GM12878 (cell line): ENCODE data around the gene ZFR. TPM values are rescaled to one million over a fixed set of nuclear protein-coding genes. Genes with fewer than 3 reads are reported as not detected.

Source experiments
- ATAC-seq: fragments of 200-7000 bp; cut with Tn5 transposase; 3 replicates; pipeline ENCODE4 v1.9.1; 2020; ENCODE audit warnings: mild to moderate bottlenecking, moderate library complexity
- BruUV-seq: library from RNA; stranded (reverse); fragments of 400-500 nt; replicated peaks from 2 replicates; lab custom pipeline; 2021; lab: Mats Ljungman, UMichigan
- CTCF ChIA-PET: fragments of 300-600 bp; sonication (Branson Sonifier 250); formaldehyde crosslinking; extraction: SDS; loops from one replicate; lab custom pipeline; 2021; ENCODE audit warnings: inconsistent platforms; lab: Yijun Ruan, JAX
- POLR2A ChIA-PET: fragments of 350-600 bp; formaldehyde crosslinking; extraction: SDS; loops from one replicate; lab custom pipeline; 2021; ENCODE audit warnings: inconsistent platforms; lab: Charles Lee
- RAD21 ChIA-PET: fragments of 300-600 bp; sonication (Branson Sonifier 250); formaldehyde crosslinking; loops from one replicate; lab custom pipeline; 2023; ENCODE audit warnings: antibody characterized with exemption; ENCODE audit not compliant: unreplicated experiment; lab: Charles Lee
- SMC1A ChIA-PET: fragments of 300-600 bp; sonication (Branson Sonifier 250); formaldehyde crosslinking; loops from one replicate; lab custom pipeline; 2023; ENCODE audit not compliant: unreplicated experiment, uncharacterized antibody; lab: Charles Lee
- DNase-seq: peaks from one replicate; pipeline ENCODE4 v3.0.0-alpha.2; 2011; ENCODE audit warnings: low read depth, low spot score
- FAIRE-seq: peaks from 3 replicates; lab custom pipeline; 2011; peaks lifted over from hg19 to GRCh38; lab: Jason Lieb, UNC
- H2AFZ ChIP-seq: 2 replicates; pipeline ENCODE4 v1.6.0; 2011; ENCODE audit warnings: low read depth, low read length, control low read depth; ENCODE audit not compliant: control insufficient read depth
- H3K27ac ChIP-seq: 2 replicates; pipeline ENCODE4 v1.5.1; 2011; ENCODE audit warnings: control low read depth; ENCODE audit not compliant: control insufficient read depth, insufficient read depth
- H3K27me3 ChIP-seq, 2 experiments: replicated peaks in 1 of 2; 2 replicates each; pipeline versions ENCODE4 v1.6.0 to v1.6.1; 2011; ENCODE audit warnings: low read length in 1 of 2; ENCODE audit not compliant: control insufficient read depth in 2 of 2, insufficient read depth in 2 of 2
- H3K36me3 ChIP-seq, 2 experiments: 2 replicates each; pipeline ENCODE4 v1.5.1; 2011; ENCODE audit warnings: low read length in 1 of 2; ENCODE audit not compliant: control insufficient read depth in 2 of 2, insufficient read depth in 2 of 2
- H3K4me1 ChIP-seq: 2 replicates; pipeline ENCODE4 v1.6.1; 2011; ENCODE audit warnings: mild to moderate bottlenecking, low read length, moderate library complexity, mixed read lengths; ENCODE audit not compliant: control insufficient read depth, insufficient read depth
- H3K4me2 ChIP-seq: 2 replicates; pipeline ENCODE4 v1.6.0; 2011; ENCODE audit warnings: control low read depth; ENCODE audit not compliant: control insufficient read depth, insufficient read depth
- H3K4me3 ChIP-seq: fragments of 200-600 bp; sonication (generic); 2 replicates; pipeline ENCODE4 v1.5.1; 2016
- H3K79me2 ChIP-seq: 2 replicates; pipeline ENCODE4 v1.6.0; 2011; ENCODE audit warnings: low read length; ENCODE audit not compliant: control insufficient read depth, insufficient read depth
- H3K9ac ChIP-seq: 2 replicates; pipeline ENCODE4 v1.8.0; 2011; ENCODE audit warnings: low read length, control low read depth, mixed read lengths; ENCODE audit not compliant: control insufficient read depth, insufficient read depth
- H3K9me3 ChIP-seq: replicated peaks from 3 replicates; pipeline ENCODE4 v1.5.1; 2011; ENCODE audit warnings: mild to moderate bottlenecking, low read length; ENCODE audit not compliant: control insufficient read depth, insufficient read depth
- H4K20me1 ChIP-seq: 2 replicates; pipeline ENCODE4 v1.6.0; 2011; ENCODE audit not compliant: control insufficient read depth, insufficient read depth
- CBX5 ChIP-seq: sonication (generic); IDR thresholded peaks from 2 replicates; pipeline ENCODE4 v1.6.1; 2016; ENCODE audit warnings: low read depth, moderate library complexity, mild to moderate bottlenecking, inconsistent platforms
- EZH2 ChIP-seq: IDR thresholded peaks from 2 replicates; pipeline ENCODE4 v1.6.1; 2012; ENCODE audit warnings: low read depth, mild to moderate bottlenecking, control low read depth, inconsistent platforms, low read length, borderline replicate concordance; ENCODE audit not compliant: control insufficient read depth
- PAX5 ChIP-seq: IDR thresholded peaks from 2 replicates; pipeline ENCODE4 v1.6.1; 2011; ENCODE audit warnings: low read depth, low read length, borderline replicate concordance
- SMARCA5 ChIP-seq: fragments of 450-650 bp; IDR thresholded peaks from 2 replicates; pipeline ENCODE4 v1.6.1; 2017; ENCODE audit warnings: mild to moderate bottlenecking
- WGBS: methylation state at CpG from one replicate; pipeline ENCODE4 v1.1.6; 2016; ENCODE audit warnings: low lambda C conversion rate; ENCODE audit not compliant: insufficient replicate concordance, insufficient coverage; ENCODE audit errors: missing lambda C conversion rate; 5-methylcytosine and 5-hydroxymethylcytosine counted together
- in situ Hi-C: fragments of 300-500 bp; cut with MboI; formaldehyde crosslinking; loops from 9 replicates; pipeline ENCODE4 v1.14.3; 2018; ENCODE audit warnings: mixed read lengths
- intact Hi-C: fragments of 100-400 bp; cut with micrococcal nuclease; formaldehyde crosslinking; loops from one replicate; pipeline ENCODE4 v1.14.2; 2022; ENCODE audit not compliant: unreplicated experiment
- polyA plus RNA-seq, 11 experiments: library from polyadenylated mRNA; depleted of rRNA in 4 of 11; unstranded in 6 of 11; stranded (reverse) in 5 of 11; fragments of >200 nt; fragmentation: Nextera tagmentation in 4 of 11; fragmentation: Illumina TruSeq in 1 of 11; extraction: Ambion mirVana in 4 of 11; extraction: Trizol in 1 of 11; gene quantifications; 1 replicate in 1 of 11; 2 replicates in 10 of 11; pipeline versions ENCODE4 v1.2.1 to v1.2.3, GENCODE V29; 2011 to 2016; ENCODE audit warnings: inconsistent platforms in 2 of 11, missing spikeins in 2 of 11, low read depth in 1 of 11
- total RNA-seq, 4 experiments: library from RNA; depleted of rRNA in 3 of 4; stranded (reverse); fragments of >200 nt in 3 of 4; fragmentation: Illumina TruSeq in 1 of 4; extraction: Trizol in 1 of 4; gene quantifications; 2 replicates each; pipeline versions ENCODE4 v1.2.1 to v1.2.3, GENCODE V29; 2013 to 2021
- TF ChIP-seq, protein P1 (sequence below): fragments of 450-650 bp; conservative IDR thresholded peaks from 2 replicates; pipeline ENCODE4 v1.6.1; 2017; ENCODE audit warnings: mild to moderate bottlenecking, moderate library complexity

The ZFR gene
- total and polyA plus RNA-seq, 10 of the 15 experiments (the other 5 are each of a cell fraction or from before 2014, with no cell fraction given): 33.7 to 90.6 (median 72.9) TPM

GRCh38 chr5:32383586-32383985 is 61.0 kb downstream of the ZFR start:
- H2AFZ ChIP-seq: no peak overlapping the region
- peaks cover 0 to 25% of the 10 kb centered on the region in 2 experiments for H3K36me3 ChIP-seq
- H3K4me3 ChIP-seq: no peak overlapping the region
- no peak overlapping the region for H3K27ac ChIP-seq
- H3K4me2 ChIP-seq: no peak overlapping the region
- SMC1A ChIA-PET: interaction anchor here (0.9 to 3.1 kb wide), 5 partner anchors 10 to 229 kb away, joined by 3 to 9 read pairs (median 3); no protein-coding TSS in a partner anchor
- DNase-seq: no peak
- no peak for FAIRE-seq
- WGBS: 74% methylated on average over 3 of the region's 3 CpGs
- in situ Hi-C loops (no loop called here), intact Hi-C loops (no loop called here)
- ATAC-seq: no peak
- no peaks in the 10 kb centered on the region for H3K27me3 ChIP-seq
- CTCF ChIA-PET: interaction anchor here (0.7 to 2.7 kb wide), 3 partner anchors 9 to 206 kb away, joined by 3 to 10 read pairs (median 3); no protein-coding TSS in a partner anchor
- POLR2A ChIA-PET: no interaction called here
- no TSS peak for BruUV-seq
- no peaks in the 10 kb centered on the region for H3K4me1 ChIP-seq
- H3K9me3 ChIP-seq: no peaks in the 10 kb centered on the region
- no peaks in the 10 kb centered on the region for H3K79me2 ChIP-seq
- no peak overlapping the region for H3K9ac ChIP-seq
- no peak for TF ChIP-seq CBX5
- no peak for TF ChIP-seq SMARCA5
- TF ChIP-seq, protein P1, sequence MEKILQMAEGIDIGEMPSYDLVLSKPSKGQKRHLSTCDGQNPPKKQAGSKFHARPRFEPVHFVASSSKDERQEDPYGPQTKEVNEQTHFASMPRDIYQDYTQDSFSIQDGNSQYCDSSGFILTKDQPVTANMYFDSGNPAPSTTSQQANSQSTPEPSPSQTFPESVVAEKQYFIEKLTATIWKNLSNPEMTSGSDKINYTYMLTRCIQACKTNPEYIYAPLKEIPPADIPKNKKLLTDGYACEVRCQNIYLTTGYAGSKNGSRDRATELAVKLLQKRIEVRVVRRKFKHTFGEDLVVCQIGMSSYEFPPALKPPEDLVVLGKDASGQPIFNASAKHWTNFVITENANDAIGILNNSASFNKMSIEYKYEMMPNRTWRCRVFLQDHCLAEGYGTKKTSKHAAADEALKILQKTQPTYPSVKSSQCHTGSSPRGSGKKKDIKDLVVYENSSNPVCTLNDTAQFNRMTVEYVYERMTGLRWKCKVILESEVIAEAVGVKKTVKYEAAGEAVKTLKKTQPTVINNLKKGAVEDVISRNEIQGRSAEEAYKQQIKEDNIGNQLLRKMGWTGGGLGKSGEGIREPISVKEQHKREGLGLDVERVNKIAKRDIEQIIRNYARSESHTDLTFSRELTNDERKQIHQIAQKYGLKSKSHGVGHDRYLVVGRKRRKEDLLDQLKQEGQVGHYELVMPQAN: no peak
- TF ChIP-seq EZH2: no peak
- no peak for TF ChIP-seq PAX5
- RAD21 ChIA-PET: interaction anchor here (1.3 to 1.9 kb wide), 2 partner anchors 151 to 206 kb away, joined by 3 to 5 read pairs; no protein-coding TSS in a partner anchor
- H4K20me1 ChIP-seq: no peaks in the 10 kb centered on the region
